ENCODE data around the gene SERINC2.
"Not testable (repeated sequence)": the region's sequence is repeated elsewhere in the genome, so short reads cannot be mapped to it uniquely, and the experiment has no call there.

SERINC2 gene

DNA sequence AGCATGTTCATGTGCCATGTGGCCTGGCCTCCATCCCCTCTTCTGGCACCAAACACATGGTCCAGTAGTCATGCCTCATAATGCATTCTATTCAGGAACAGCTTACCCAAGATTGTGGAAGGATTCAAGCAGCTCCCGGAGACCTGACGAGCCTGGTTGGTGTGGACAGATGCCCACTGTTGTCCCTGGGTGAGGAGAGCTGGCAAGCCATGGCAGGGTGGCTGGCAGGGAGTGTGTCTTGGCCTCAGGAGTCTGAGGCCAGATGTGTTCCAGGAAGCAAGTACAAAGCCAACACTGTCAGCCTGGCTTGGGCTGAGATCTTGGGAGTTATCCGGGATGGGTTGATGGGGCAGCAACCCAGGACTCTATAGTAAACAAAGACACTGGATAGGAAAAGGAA is 32.8 kb upstream of the SERINC2 start:
- H3K9me3 ChIP-seq, result no peaks in the 10 kb centered on the region
- no peaks in the 10 kb centered on the region for H3K4me1 ChIP-seq (ENCODE audit: control insufficient read depth in 1 of 2, insufficient read depth in 1 of 2, low read depth in 1 of 2, low read length in 1 of 2)
- TF ChIP-seq CTCF (IDR thresholded peaks at IDR 0.05), result no peak
- H3K4me3 ChIP-seq (ENCODE audit: low read depth in 1 of 2, low read length in 1 of 2), result no peak overlapping the region
- H3K36me3 ChIP-seq, result no peaks in the 10 kb centered on the region
- H3K27ac ChIP-seq, result no peak overlapping the region
- H3K27me3 ChIP-seq, result no peaks in the 10 kb centered on the region

DNA sequence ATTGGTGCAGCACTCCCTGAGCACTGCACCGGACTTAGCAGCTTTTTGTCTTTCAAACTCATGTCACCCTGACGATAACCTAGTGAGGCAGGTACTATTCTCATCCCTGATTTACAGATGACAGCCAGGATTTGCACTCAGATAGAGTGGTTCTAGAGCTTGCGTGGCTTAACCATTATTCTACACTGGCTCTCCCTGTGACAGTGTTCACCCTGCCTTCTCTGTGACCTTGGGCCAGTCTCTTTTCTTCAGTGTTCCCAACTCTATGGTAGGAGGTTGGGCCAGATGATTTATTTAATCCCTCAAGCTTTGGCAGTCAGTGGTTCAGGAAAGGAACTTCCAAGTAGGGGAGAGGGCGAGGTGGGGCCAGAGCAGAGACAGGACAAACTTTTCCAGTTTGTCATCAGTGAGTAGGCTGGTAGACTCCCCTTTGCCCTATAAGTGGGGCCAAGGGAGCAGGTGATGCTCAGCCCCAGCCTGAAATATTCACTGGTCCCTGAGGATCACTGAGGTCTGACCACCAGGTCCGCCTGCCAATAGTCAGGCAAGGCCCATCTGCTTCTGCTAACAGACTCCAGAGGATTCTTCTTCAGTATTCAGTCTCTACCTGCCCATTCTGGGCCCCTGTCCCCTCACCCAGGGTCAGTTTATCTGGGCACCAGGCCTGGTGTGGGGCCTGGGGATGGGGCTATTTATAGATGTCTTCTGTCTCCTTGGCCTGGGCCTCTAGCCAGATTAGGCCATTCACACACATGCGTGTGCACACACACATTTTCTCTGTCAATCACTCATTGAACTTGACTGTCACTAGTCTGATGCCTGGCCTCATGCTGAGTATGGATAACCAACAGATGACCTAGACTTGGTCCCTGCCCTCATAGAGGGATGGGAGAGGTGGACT is 31.4 kb upstream of the SERINC2 start:
- Histone ChIP-seq H3K27me3 (no peaks in the 10 kb centered on the region), H3K36me3 (no peaks in the 10 kb centered on the region), H3K9me3 (no peaks in the 10 kb centered on the region), H3K4me3 (ENCODE audit: low read depth in 1 of 2, low read length in 1 of 2) (no peak overlapping the region), H3K27ac (no peak overlapping the region), H3K4me1 (ENCODE audit: control insufficient read depth in 1 of 2, insufficient read depth in 1 of 2, low read depth in 1 of 2, low read length in 1 of 2) (no peaks in the 10 kb centered on the region)
- no peak for TF ChIP-seq CTCF (IDR thresholded peaks at IDR 0.05)

DNA sequence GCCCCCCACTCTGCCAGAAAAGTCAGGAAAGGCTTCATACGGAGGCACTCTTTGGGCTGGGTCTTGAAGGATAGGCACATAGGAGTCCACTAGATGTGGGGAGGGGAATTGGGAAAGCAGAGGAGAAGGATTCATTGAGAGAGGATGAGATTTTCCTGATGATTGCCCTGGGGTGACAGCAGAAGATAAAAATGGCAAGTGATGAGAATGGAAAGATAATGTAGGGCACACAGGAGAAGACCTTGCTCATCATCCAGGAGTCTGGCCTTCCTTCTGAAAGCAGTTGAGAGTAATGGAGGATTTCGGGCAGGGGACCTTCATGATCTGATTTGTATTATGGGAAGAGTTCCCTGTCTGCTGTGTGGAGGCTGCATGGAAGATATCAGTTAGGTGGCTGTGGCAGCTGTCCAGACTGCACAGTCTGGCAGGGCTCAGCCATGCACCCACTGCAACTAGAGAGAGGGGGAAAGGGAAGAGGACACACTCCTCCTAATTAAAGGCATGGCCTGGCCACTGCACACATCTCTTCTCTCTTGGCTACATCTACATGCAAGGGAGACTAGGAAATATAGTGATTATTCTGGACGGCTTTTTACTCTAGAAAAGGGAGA is 30.5 kb upstream of the SERINC2 start:
- no peaks in the 10 kb centered on the region for H3K27me3 ChIP-seq
- no peak overlapping the region for H3K4me3 ChIP-seq (ENCODE audit: low read depth in 1 of 2, low read length in 1 of 2)
- no peaks in the 10 kb centered on the region for H3K36me3 ChIP-seq
- H3K4me1 ChIP-seq (ENCODE audit: control insufficient read depth in 1 of 2, insufficient read depth in 1 of 2, low read depth in 1 of 2, low read length in 1 of 2), result no peaks in the 10 kb centered on the region
- TF ChIP-seq CTCF (IDR thresholded peaks at IDR 0.05), result no peak
- no peak overlapping the region for H3K27ac ChIP-seq
- no peaks in the 10 kb centered on the region for H3K9me3 ChIP-seq

DNA sequence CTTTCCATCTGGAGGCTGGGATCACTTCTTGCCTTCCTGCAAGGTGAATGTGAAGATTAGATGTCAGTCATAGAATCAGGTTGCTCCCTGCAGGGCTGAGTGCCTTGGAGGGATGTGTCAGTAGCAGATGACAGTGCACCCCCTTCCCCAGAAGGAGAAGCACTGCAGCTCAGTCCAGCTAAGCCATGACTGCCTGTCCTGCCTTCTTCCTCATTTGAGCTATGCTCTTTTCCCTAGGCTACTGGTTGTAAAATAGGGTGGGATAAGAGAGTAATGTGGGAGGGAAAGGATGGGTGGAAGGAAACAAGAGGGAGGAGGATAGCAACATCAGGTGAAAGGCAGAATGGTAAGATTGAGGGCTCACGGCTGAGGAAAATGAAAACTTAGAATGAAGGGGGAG is 29.0 kb upstream of the SERINC2 start:
- TF ChIP-seq CTCF (IDR thresholded peaks at IDR 0.05), result no peak
- H3K4me3 ChIP-seq (ENCODE audit: low read depth in 1 of 2, low read length in 1 of 2), result no peak overlapping the region
- no peaks in the 10 kb centered on the region for H3K9me3 ChIP-seq
- H3K27ac ChIP-seq, result no peak overlapping the region
- H3K4me1 ChIP-seq (ENCODE audit: control insufficient read depth in 1 of 2, insufficient read depth in 1 of 2, low read depth in 1 of 2, low read length in 1 of 2), result no peaks in the 10 kb centered on the region
- H3K27me3 ChIP-seq, result no peaks in the 10 kb centered on the region
- H3K36me3 ChIP-seq, result no peaks in the 10 kb centered on the region

- not testable (repeated sequence) for H3K9me3 ChIP-seq; H3K4me1 ChIP-seq (ENCODE audit: control insufficient read depth in 1 of 2, insufficient read depth in 1 of 2, low read depth in 1 of 2, low read length in 1 of 2); H3K27me3 ChIP-seq; H3K36me3 ChIP-seq; H3K27ac ChIP-seq; H3K4me3 ChIP-seq (ENCODE audit: low read depth in 1 of 2, low read length in 1 of 2)
Measured at GRCh38 chr1:31386576-31387243, 26.3 kb upstream of the SERINC2 start.

GRCh38 chr1:31387612-31388011 is 25.4 kb upstream of the SERINC2 start:
- H3K4me3 ChIP-seq (ENCODE audit: low read depth in 1 of 2, low read length in 1 of 2), result no peak overlapping the region
- H3K4me1 ChIP-seq (ENCODE audit: control insufficient read depth in 1 of 2, insufficient read depth in 1 of 2, low read depth in 1 of 2, low read length in 1 of 2), result no peaks in the 10 kb centered on the region
- H3K27me3 ChIP-seq, result no peaks in the 10 kb centered on the region
- H3K36me3 ChIP-seq, result no peaks in the 10 kb centered on the region
- no peak for TF ChIP-seq CTCF (IDR thresholded peaks at IDR 0.05)
- no peak overlapping the region for H3K27ac ChIP-seq
- no peaks in the 10 kb centered on the region for H3K9me3 ChIP-seq

Measured in neutrophil (primary cell).